OCI-LY3 (cell line): ENCODE measurements around the gene ANKRD27.
"Not testable (repeated sequence)": the region's sequence is repeated elsewhere in the genome, so short reads cannot be mapped to it uniquely, and the experiment has no call there.

Experiments
- H2AFZ ChIP-seq: fragments of 200-600, 300-600 bp; shearing (Covaris generic); 2 replicates; pipeline ENCODE4 v1.6.0; 2014; ENCODE audit warnings: antibody characterized with exemption, low read depth, low read length
- H3K27ac ChIP-seq: fragments of 200-600, 300-600 bp; sonication (generic); 2 replicates; pipeline ENCODE4 v1.5.1; 2014; ENCODE audit warnings: mild to moderate bottlenecking, low read length, moderate library complexity, mixed read lengths
- H3K27me3 ChIP-seq: fragments of 200-600, 300-600 bp; sonication (generic); 2 replicates; pipeline ENCODE4 v1.6.1; 2014; ENCODE audit warnings: low read depth, low read length, mixed read lengths
- H3K36me3 ChIP-seq: fragments of 200-600, 300-600 bp; sonication (generic); replicated peaks from 2 replicates; pipeline ENCODE3; 2014; ENCODE audit warnings: low read depth, low read length, mixed read lengths
- H3K4me1 ChIP-seq: fragments of 300-600, 200-600 bp; sonication (generic); 2 replicates; pipeline ENCODE4 v1.6.1; 2014; ENCODE audit warnings: low read length, mixed read lengths
- H3K4me2 ChIP-seq: fragments of 200-600, 300-600 bp; sonication (generic); 2 replicates; pipeline ENCODE4 v1.6.1; 2014; ENCODE audit warnings: low read length, mixed read lengths
- H3K4me3 ChIP-seq: fragments of 300-600, 200-600 bp; sonication (generic); 2 replicates; pipeline ENCODE4 v1.5.1; 2014; ENCODE audit warnings: antibody characterized with exemption, mild to moderate bottlenecking, low read length, moderate library complexity
- H3K79me2 ChIP-seq: fragments of 300-600, 200-600 bp; shearing (Covaris generic); 2 replicates; pipeline ENCODE4 v1.6.1; 2014; ENCODE audit warnings: mild to moderate bottlenecking, low read length, mixed read lengths
- H3K9ac ChIP-seq: fragments of 300-600, 200-600 bp; shearing (Covaris generic); 2 replicates; pipeline ENCODE4 v1.6.0; 2014; ENCODE audit warnings: mild to moderate bottlenecking, low read length, moderate library complexity
- H3K9me3 ChIP-seq: fragments of 200-600, 300-600 bp; shearing (Covaris generic); 2 replicates; pipeline ENCODE4 v1.6.1; 2014; ENCODE audit warnings: low read length, mixed read lengths; ENCODE audit not compliant: insufficient read depth
- H4K20me1 ChIP-seq: fragments of 200-600, 300-600 bp; sonication (generic); 2 replicates; pipeline ENCODE4 v1.6.1; 2016; ENCODE audit warnings: low read length, mixed read lengths; ENCODE audit not compliant: insufficient read depth
- CTCF ChIP-seq: fragments of 200-600, 300-600 bp; sonication (generic); IDR thresholded peaks from 2 replicates; pipeline ENCODE4 v1.5.1; 2014; ENCODE audit warnings: antibody characterized with exemption, low read length, low read depth
- EZH2phosphoT487 ChIP-seq: fragments of 200-600 bp; shearing (Covaris generic); IDR thresholded peaks from 2 replicates; pipeline ENCODE4 v1.6.1; 2018; ENCODE audit warnings: antibody characterized with exemption, mixed run types, low read depth

Gene ANKRD27

GRCh38 chr19:32662186-32662585 lies 12.8 kb downstream of the ANKRD27 start:
- Histone ChIP-seq H3K9ac (no peak overlapping the region; the same call in 1 of the 2 replicates), H3K4me2 (peak overlapping the region; percentile 48), H2AFZ (no peak overlapping the region), H3K4me3 (no peak overlapping the region), H4K20me1 (peaks cover 44% of the 10 kb centered on the region), H3K4me1 (peaks cover 15% of the 10 kb centered on the region), H3K79me2 (peaks cover 85% of the 10 kb centered on the region), H3K9me3 (no peaks in the 10 kb centered on the region), H3K36me3 (peaks cover 24% of the 10 kb centered on the region), H3K27ac (peak overlapping the region; percentile 35), H3K27me3 (no peaks in the 10 kb centered on the region)
- TF ChIP-seq CTCF (no peak), EZH2phosphoT487 (no peak)

- TF ChIP-seq EZH2phosphoT487 = no peak
- TF ChIP-seq CTCF = no peak
- Histone ChIP-seq H3K27me3 (no peaks in the 10 kb centered on the region), H3K9me3 (no peaks in the 10 kb centered on the region), H3K4me1 (peaks cover 15% of the 10 kb centered on the region), H3K4me3 (no peak overlapping the region), H4K20me1 (peaks cover 43% of the 10 kb centered on the region), H2AFZ (no peak overlapping the region), H3K79me2 (peaks cover 76% of the 10 kb centered on the region), H3K9ac (no peak overlapping the region), H3K36me3 (peaks cover 23% of the 10 kb centered on the region), H3K4me2 (no peak overlapping the region), H3K27ac (0 out of 2 replicates have a peak overlapping the region, but pooled peaks have one; percentile 35)
Measured at GRCh38 chr19:32661318-32661717, 13.7 kb downstream of the ANKRD27 start.

GRCh38 chr19:32658527-32658926 lies 16.5 kb downstream of the ANKRD27 start:
- H3K36me3 ChIP-seq = peaks cover 32% of the 10 kb centered on the region
- H3K27me3 ChIP-seq = no peaks in the 10 kb centered on the region
- no peak overlapping the region for H3K27ac ChIP-seq
- no peaks in the 10 kb centered on the region for H3K9me3 ChIP-seq
- H4K20me1 ChIP-seq = peaks cover 41% of the 10 kb centered on the region
- TF ChIP-seq EZH2phosphoT487 (no peak), CTCF (no peak)
- no peak overlapping the region for H2AFZ ChIP-seq
- H3K4me1 ChIP-seq = peaks cover 25% of the 10 kb centered on the region
- peaks cover 60% of the 10 kb centered on the region for H3K79me2 ChIP-seq
- H3K9ac ChIP-seq = no peak overlapping the region
- H3K4me3 ChIP-seq = no peak overlapping the region
- no peak overlapping the region for H3K4me2 ChIP-seq

GRCh38 chr19:32658075-32658474 lies 16.9 kb downstream of the ANKRD27 start:
- Histone ChIP-seq H2AFZ (no peak overlapping the region), H3K9ac (no peak overlapping the region), H3K36me3 (peaks cover 32% of the 10 kb centered on the region), H3K27me3 (no peaks in the 10 kb centered on the region), H3K79me2 (peaks cover 59% of the 10 kb centered on the region), H3K4me3 (no peak overlapping the region), H3K4me1 (peaks cover 27% of the 10 kb centered on the region), H3K9me3 (no peaks in the 10 kb centered on the region), H3K4me2 (no peak overlapping the region), H3K27ac (no peak overlapping the region), H4K20me1 (peaks cover 39% of the 10 kb centered on the region)
- no peak for TF ChIP-seq CTCF
- TF ChIP-seq EZH2phosphoT487 = no peak

- H3K4me2 ChIP-seq, H3K4me3 ChIP-seq, H3K27ac ChIP-seq, H2AFZ ChIP-seq, H3K27me3 ChIP-seq, H3K9me3 ChIP-seq, H3K9ac ChIP-seq: not testable (repeated sequence)
- H3K79me2 ChIP-seq = peaks cover 49% of the 10 kb centered on the region
- H4K20me1 ChIP-seq = peaks cover 39% of the 10 kb centered on the region
- H3K36me3 ChIP-seq = peaks cover 37% of the 10 kb centered on the region
- peaks cover 18% of the 10 kb centered on the region for H3K4me1 ChIP-seq
Measured at GRCh38 chr19:32656379-32656778, 18.6 kb downstream of the ANKRD27 start.
